CD4-positive, alpha-beta memory T cell (primary cell): ENCODE results near the gene BTNL9. TPM values are rescaled to one million over a fixed set of nuclear protein-coding genes. Genes with fewer than 3 reads are reported as not detected.
"Not testable (repeated sequence)": the region's sequence is repeated elsewhere in the genome, so short reads cannot be mapped to it uniquely, and the experiment has no call there.

Experiments
- CTCF ChIA-PET: fragments of 350-600 bp; sonication (Branson Sonifier 250); formaldehyde crosslinking; loops from one replicate; lab custom pipeline; 2021; ENCODE audit warnings: inconsistent platforms; ENCODE audit not compliant: partially characterized antibody; lab: Charles Lee
- POLR2A ChIA-PET: fragments of 350-600 bp; sonication (Branson Sonifier 250); formaldehyde crosslinking; loops from one replicate; lab custom pipeline; 2021; ENCODE audit not compliant: partially characterized antibody; lab: Charles Lee
- DNase-seq, 5 donors: peaks; one replicate each; pipeline versions ENCODE4 v3.0.0 to v3.0.0-alpha.2; 2020 to 2022; ENCODE audit warnings: mixed read lengths in 1 of 5
- H3K27ac ChIP-seq: one replicate; pipeline ENCODE4 v1.7.0; 2013; ENCODE audit warnings: low read depth, low read length
- H3K27me3 ChIP-seq: 2 replicates; pipeline ENCODE4 v1.7.0; 2013; ENCODE audit warnings: mild to moderate bottlenecking, low read length, moderate library complexity; ENCODE audit not compliant: insufficient read depth
- H3K36me3 ChIP-seq: 2 replicates; pipeline ENCODE4 v1.7.0; 2013; ENCODE audit warnings: mild to moderate bottlenecking, low read length, moderate library complexity; ENCODE audit not compliant: insufficient read depth
- H3K4me1 ChIP-seq: 2 replicates; pipeline ENCODE4 v1.7.0; 2013; ENCODE audit warnings: mild to moderate bottlenecking, low read length, moderate library complexity; ENCODE audit not compliant: insufficient read depth
- H3K4me3 ChIP-seq, 2 donors: one replicate each; pipeline ENCODE4 v1.7.0; 2013; ENCODE audit warnings: low read length in 2 of 2, mild to moderate bottlenecking in 1 of 2
- H3K9me3 ChIP-seq, 2 donors: one replicate each; pipeline ENCODE4 v1.7.0; 2013; ENCODE audit warnings: low read length in 2 of 2, control low read depth in 1 of 2; ENCODE audit not compliant: control insufficient read depth in 1 of 2
- H3K27ac Mint-ChIP-seq, 7 donors: one replicate each; pipeline ENCODE4 v1.8.0; 2020 to 2021; ENCODE audit warnings: mixed read lengths in 7 of 7, mild to moderate bottlenecking in 6 of 7, inconsistent platforms in 3 of 7, moderate library complexity in 3 of 7
- H3K27me3 Mint-ChIP-seq, 2 donors: one replicate each; pipeline ENCODE4 v1.8.0; 2020 to 2021; ENCODE audit warnings: mixed read lengths in 2 of 2
- H3K36me3 Mint-ChIP-seq, 2 donors: one replicate each; pipeline ENCODE4 v1.8.0; 2020 to 2021; ENCODE audit warnings: mixed read lengths in 2 of 2, inconsistent platforms in 1 of 2, mild to moderate bottlenecking in 1 of 2
- H3K4me1 Mint-ChIP-seq, 4 donors: one replicate each; pipeline ENCODE4 v1.8.0; 2020 to 2021; ENCODE audit warnings: mixed read lengths in 4 of 4, mild to moderate bottlenecking in 1 of 4
- H3K4me3 Mint-ChIP-seq, 8 donors: one replicate each; pipeline ENCODE4 v1.8.0; 2020 to 2021; ENCODE audit warnings: mixed read lengths in 8 of 8, mild to moderate bottlenecking in 7 of 8, moderate library complexity in 6 of 8, inconsistent platforms in 3 of 8
- H3K9me3 Mint-ChIP-seq, 8 donors: one replicate each; pipeline ENCODE4 v1.8.0; 2020 to 2021; ENCODE audit warnings: mixed read lengths in 8 of 8, mild to moderate bottlenecking in 5 of 8, inconsistent platforms in 3 of 8, moderate library complexity in 1 of 8
- intact Hi-C: fragments of 100-400 bp; cut with micrococcal nuclease; formaldehyde crosslinking; loops from one replicate; pipeline ENCODE4 v1.15.1; 2023
- polyA plus RNA-seq, 2 donors: library from polyadenylated mRNA; unstranded; fragments of 300-500 nt; fragmentation: Illumina TruSeq; gene quantifications; one replicate each; pipeline ENCODE4 v1.2.3, GENCODE V29; 2021
- total RNA-seq, 2 experiments: library from RNA; stranded (reverse); gene quantifications; one replicate each; pipeline ENCODE4 v1.2.3, GENCODE V29; 2021

The BTNL9 gene
- total and polyA plus RNA-seq, 4 experiments from 2014 or later = not detected

DNA sequence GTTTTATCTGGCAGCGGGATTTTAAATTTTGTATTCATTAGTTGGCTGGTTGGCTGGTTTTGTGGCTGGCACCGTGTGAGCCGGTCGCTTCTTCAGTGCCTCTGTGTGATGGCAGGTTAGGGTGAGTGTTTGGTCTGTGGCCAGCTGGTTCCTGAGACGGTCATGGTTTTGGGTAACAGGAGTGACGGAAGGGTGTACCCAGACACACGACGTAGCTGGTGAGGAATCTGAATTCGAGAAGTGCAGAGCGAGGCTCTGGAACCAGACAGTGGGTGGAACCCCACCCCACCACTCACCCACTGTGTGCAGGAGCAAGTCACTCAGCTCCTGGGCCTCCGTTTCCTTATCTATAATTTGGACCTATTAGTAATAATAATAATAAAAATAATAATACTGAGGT is 2.7 kb downstream of the BTNL9 start:
- no peak overlapping the region for H3K4me3 Mint-ChIP-seq
- H3K4me1 Mint-ChIP-seq = no peaks in the 10 kb centered on the region
- no peak overlapping the region for H3K27ac Mint-ChIP-seq
- DNase-seq = no peak
- peaks cover 0 to 2% (median 0%) of the 10 kb centered on the region in 8 donors for H3K9me3 Mint-ChIP-seq
- Histone ChIP-seq H3K27ac (no peak overlapping the region), H3K4me3 (no peak overlapping the region), H3K4me1 (no peaks in the 10 kb centered on the region), H3K27me3 (peaks cover 9% of the 10 kb centered on the region), H3K9me3 (no peaks in the 10 kb centered on the region), H3K36me3 (no peaks in the 10 kb centered on the region)
- ChIA-PET POLR2A (no interaction called here), CTCF (no interaction called here)
- intact Hi-C loops = no loop called here
- H3K27me3 Mint-ChIP-seq = peaks cover 39 to 41% of the 10 kb centered on the region in 2 donors
- H3K36me3 Mint-ChIP-seq = no peaks in the 10 kb centered on the region

DNA sequence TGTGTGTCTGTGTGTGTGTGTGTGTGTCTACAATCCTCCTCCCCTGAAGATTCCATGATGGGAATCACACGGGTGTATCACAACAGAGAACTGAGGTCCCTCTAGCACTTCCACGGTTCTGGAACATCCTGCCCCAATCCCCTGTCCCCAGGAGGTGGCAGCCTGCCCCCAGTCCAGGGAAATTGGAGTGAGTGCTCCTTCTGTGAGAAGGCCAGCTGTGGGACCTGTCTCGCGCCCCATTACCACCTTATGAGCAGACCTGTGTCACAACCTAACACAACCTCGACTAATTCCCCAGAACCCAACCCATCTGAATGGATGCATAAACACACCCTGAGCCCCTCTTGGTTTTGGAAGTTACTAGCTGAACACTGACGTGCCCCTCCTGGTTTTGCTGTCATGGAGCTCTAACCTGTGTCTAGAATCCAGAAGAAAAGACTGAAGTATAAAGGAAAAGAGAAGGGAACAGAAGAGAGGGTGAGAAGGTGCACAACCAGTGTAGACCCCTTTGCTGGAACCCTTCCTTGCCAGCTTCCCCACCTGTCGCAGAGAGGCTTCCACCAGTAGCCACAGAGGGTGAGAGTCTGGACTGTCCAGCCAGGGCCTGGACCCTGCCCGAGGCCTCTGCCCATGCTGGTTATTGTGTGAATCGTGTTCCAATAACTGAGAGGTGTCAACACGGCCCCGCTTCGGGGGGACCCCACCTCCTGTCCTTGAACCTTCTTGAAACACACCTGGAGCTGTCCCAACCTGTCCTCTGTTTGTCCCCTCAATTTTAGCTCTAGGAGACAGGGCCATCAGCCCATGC is 3.4 kb downstream of the BTNL9 start:
- DNase-seq = no peak
- no peak overlapping the region for H3K4me3 Mint-ChIP-seq
- Histone ChIP-seq H3K36me3 (no peaks in the 10 kb centered on the region), H3K27me3 (peaks cover 9% of the 10 kb centered on the region), H3K9me3 (no peaks in the 10 kb centered on the region), H3K4me3 (no peak overlapping the region), H3K27ac (no peak overlapping the region), H3K4me1 (no peaks in the 10 kb centered on the region)
- peaks cover 0 to 4% (median 0%) of the 10 kb centered on the region in 8 donors for H3K9me3 Mint-ChIP-seq
- intact Hi-C loops = no loop called here
- POLR2A ChIA-PET = no interaction called here
- H3K4me1 Mint-ChIP-seq = no peaks in the 10 kb centered on the region
- CTCF ChIA-PET = no interaction called here
- H3K36me3 Mint-ChIP-seq = no peaks in the 10 kb centered on the region
- H3K27me3 Mint-ChIP-seq = peaks cover 41 to 45% of the 10 kb centered on the region in 2 donors
- no peak overlapping the region for H3K27ac Mint-ChIP-seq

DNA sequence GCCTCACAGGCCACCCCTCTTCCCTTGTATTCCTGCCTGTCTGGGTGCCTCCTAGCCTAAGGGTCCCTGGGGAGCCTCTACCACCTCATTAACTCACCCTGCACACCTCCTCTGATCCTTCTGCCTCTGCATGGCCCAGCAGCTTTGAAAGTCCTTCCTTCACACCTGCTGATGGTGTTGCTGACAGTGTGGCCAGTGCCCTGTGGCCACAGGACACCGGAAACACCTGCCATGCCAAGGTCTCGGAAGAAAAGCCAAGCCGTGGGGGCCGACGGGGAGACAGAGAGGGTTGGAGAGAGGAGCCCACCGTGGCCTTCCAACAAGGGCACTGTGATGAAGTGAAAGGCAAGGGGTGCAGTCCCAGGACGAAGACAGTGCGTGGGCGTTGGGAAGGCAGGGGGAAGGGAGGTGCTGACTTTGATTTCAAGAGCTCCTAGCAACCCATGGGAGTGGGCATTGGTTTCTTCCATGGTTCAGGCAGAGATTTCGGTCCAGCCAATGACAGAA is 4.1 kb downstream of the BTNL9 start:
- H3K27me3 Mint-ChIP-seq = peaks cover 39 to 48% of the 10 kb centered on the region in 2 donors
- intact Hi-C loops = no loop called here
- H3K9me3 Mint-ChIP-seq = peaks cover 0 to 4% (median 0%) of the 10 kb centered on the region in 8 donors
- no peak overlapping the region for H3K4me3 Mint-ChIP-seq
- DNase-seq = no peak
- POLR2A ChIA-PET = no interaction called here
- H3K36me3 Mint-ChIP-seq = no peaks in the 10 kb centered on the region
- H3K27ac ChIP-seq = no peak overlapping the region
- H3K36me3 ChIP-seq = no peaks in the 10 kb centered on the region
- H3K27me3 ChIP-seq = peaks cover 9% of the 10 kb centered on the region
- H3K4me1 Mint-ChIP-seq = no peaks in the 10 kb centered on the region
- no peak overlapping the region for H3K27ac Mint-ChIP-seq
- no peaks in the 10 kb centered on the region for H3K4me1 ChIP-seq
- no peak overlapping the region for H3K4me3 ChIP-seq
- CTCF ChIA-PET = no interaction called here
- H3K9me3 ChIP-seq = no peaks in the 10 kb centered on the region

DNA sequence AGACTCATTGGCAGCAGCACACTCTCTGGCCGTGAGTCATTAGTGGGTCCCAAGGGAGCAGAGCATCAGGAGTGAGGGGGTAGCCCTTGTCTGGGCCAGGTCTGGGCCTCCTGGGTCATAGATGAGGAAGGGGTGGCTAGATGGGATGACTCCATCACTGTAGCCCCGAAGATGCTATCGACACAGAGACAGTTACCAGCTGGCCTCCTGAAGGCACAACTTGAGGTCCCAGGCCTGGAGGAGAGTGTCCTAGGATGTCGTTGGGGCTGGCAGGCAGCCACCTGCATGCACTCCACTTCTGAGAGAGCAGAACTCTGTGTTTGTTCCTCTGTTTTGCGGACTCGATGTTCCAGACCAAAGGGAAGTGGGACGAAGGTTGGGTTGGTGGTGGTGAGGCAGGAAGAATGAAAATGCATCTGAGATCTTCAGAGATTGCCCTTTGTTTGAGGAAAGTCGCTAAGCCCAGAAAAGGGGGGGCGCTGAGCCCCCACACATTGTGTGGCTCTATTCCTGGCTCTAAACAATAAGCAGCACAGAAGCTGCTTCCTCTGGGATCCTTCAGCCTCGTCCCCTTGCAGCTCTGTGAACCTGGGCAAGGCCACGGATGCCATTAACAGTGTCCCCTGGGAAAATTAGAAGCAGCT is 4.7 kb downstream of the BTNL9 start:
- no peaks in the 10 kb centered on the region for H3K36me3 Mint-ChIP-seq
- CTCF ChIA-PET = no interaction called here
- intact Hi-C loops = no loop called here

DNA sequence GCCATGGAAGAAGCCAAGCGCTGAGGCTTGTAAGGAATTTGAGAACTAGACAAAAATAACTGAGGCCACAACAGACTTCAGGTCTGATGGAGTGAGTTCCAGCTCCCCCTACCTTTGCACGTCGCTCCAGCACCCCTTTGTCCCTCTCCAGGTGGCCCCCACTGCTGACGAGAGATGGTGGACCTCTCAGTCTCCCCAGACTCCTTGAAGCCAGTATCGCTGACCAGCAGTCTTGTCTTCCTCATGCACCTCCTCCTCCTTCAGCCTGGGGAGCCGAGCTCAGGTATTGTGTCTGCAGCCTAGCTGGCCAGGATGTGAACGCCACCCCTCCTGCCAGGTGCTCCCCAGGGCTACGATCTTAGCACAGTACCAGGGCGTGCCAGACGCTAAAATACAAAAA is 5.2 kb downstream of the BTNL9 start:
- no peak overlapping the region for H3K4me3 Mint-ChIP-seq
- H3K27me3 ChIP-seq = peaks cover 9% of the 10 kb centered on the region
- no peak for DNase-seq
- H3K4me3 ChIP-seq = no peak overlapping the region
- H3K9me3 ChIP-seq = no peaks in the 10 kb centered on the region
- peaks cover 0 to 4% (median 0%) of the 10 kb centered on the region in 8 donors for H3K9me3 Mint-ChIP-seq
- H3K27ac Mint-ChIP-seq = no peak overlapping the region
- CTCF ChIA-PET = no interaction called here
- no peaks in the 10 kb centered on the region for H3K4me1 Mint-ChIP-seq
- H3K27ac ChIP-seq = no peak overlapping the region
- no peaks in the 10 kb centered on the region for H3K36me3 ChIP-seq
- intact Hi-C loops = no loop called here
- H3K36me3 Mint-ChIP-seq = no peaks in the 10 kb centered on the region
- POLR2A ChIA-PET = interaction anchor here (0.5 kb wide), 1 partner anchor 22 kb away, joined by 3 read pairs; no protein-coding TSS in a partner anchor
- peaks cover 38 to 51% of the 10 kb centered on the region in 2 donors for H3K27me3 Mint-ChIP-seq
- no peaks in the 10 kb centered on the region for H3K4me1 ChIP-seq

More for the DNA sequence above, 4.7 kb downstream of the BTNL9 start:
- DNase-seq = no peak
- POLR2A ChIA-PET = no interaction called here
- peaks cover 39 to 49% of the 10 kb centered on the region in 2 donors for H3K27me3 Mint-ChIP-seq
- no peaks in the 10 kb centered on the region for H3K9me3 ChIP-seq
- H3K27me3 ChIP-seq = peaks cover 9% of the 10 kb centered on the region
- no peak overlapping the region for H3K4me3 Mint-ChIP-seq
- peaks cover 0 to 4% (median 0%) of the 10 kb centered on the region in 8 donors for H3K9me3 Mint-ChIP-seq
- H3K27ac Mint-ChIP-seq = no peak overlapping the region
- no peak overlapping the region for H3K27ac ChIP-seq
- no peaks in the 10 kb centered on the region for H3K4me1 ChIP-seq
- H3K36me3 ChIP-seq = no peaks in the 10 kb centered on the region
- no peak overlapping the region for H3K4me3 ChIP-seq
- H3K4me1 Mint-ChIP-seq = no peaks in the 10 kb centered on the region

DNA sequence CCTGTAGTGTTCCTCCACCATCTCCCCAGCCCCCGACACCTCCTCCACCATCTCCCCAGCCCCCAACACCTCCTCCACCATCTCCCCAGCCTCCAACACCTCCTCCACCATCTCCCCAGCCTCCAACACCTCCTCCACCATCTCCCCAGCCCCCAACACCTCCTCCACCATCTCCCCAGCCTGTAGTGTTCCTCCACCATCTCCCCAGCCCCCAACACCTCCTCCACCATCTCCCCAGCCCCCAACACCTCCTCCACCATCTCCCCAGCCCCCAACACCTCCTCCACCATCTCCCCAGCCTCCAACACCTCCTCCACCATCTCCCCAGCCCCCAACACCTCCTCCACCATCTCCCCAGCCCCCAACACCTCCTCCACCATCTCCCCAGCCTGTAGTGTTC is 5.8 kb downstream of the BTNL9 start:
- H3K9me3 Mint-ChIP-seq, intact Hi-C loops, H3K27ac ChIP-seq, H3K27ac Mint-ChIP-seq, H3K4me1 Mint-ChIP-seq, CTCF ChIA-PET, H3K9me3 ChIP-seq, H3K36me3 ChIP-seq, H3K4me3 ChIP-seq, H3K36me3 Mint-ChIP-seq, H3K4me3 Mint-ChIP-seq, H3K4me1 ChIP-seq, H3K27me3 ChIP-seq, DNase-seq: not testable (repeated sequence)
- H3K27me3 Mint-ChIP-seq = peaks cover 40 to 56% of the 10 kb centered on the region in 2 donors
- POLR2A ChIA-PET = interaction anchor here (0.5 kb wide), 1 partner anchor 21 kb away, joined by 3 read pairs; no protein-coding TSS in a partner anchor

DNA sequence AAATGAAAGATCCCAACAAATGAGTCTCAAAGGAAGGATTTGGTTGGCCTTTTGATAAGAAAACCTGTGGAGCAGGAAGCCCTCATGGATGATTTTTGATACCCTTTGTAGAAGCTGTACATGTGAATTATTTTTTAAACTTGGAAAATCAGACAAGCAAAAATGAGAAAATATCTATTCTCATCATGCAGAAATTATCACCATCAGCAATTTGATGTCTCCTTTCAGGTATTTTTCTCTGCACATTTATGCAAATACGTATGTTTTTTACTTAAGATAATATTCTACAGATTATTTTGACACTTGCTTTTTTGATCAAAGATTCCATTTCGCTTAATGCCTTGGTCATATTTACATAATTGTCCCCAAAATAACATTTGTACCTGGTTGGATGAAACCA is 7.2 kb downstream of the BTNL9 start:
- peaks cover 3 to 5% (median 4%) of the 10 kb centered on the region in 4 donors for H3K4me1 Mint-ChIP-seq
- peaks cover 4% of the 10 kb centered on the region for H3K4me1 ChIP-seq
- H3K4me3 Mint-ChIP-seq = no peak overlapping the region
- intact Hi-C loops = no loop called here
- H3K27me3 ChIP-seq = peaks cover 8% of the 10 kb centered on the region
- H3K4me3 ChIP-seq = no peak overlapping the region
- no peaks in the 10 kb centered on the region for H3K9me3 ChIP-seq
- peaks cover 42 to 61% of the 10 kb centered on the region in 2 donors for H3K27me3 Mint-ChIP-seq
- DNase-seq = no peak
- CTCF ChIA-PET = no interaction called here
- no peak overlapping the region for H3K27ac ChIP-seq
- H3K27ac Mint-ChIP-seq = no peak overlapping the region
- POLR2A ChIA-PET = no interaction called here
- no peaks in the 10 kb centered on the region for H3K36me3 Mint-ChIP-seq
- no peaks in the 10 kb centered on the region for H3K36me3 ChIP-seq
- H3K9me3 Mint-ChIP-seq = peaks cover 0 to 4% (median 0%) of the 10 kb centered on the region in 8 donors
